Inflammatory macrophage (primary cell): ENCODE measurements around the gene CST1.
"Not testable (repeated sequence)": the region's sequence is repeated elsewhere in the genome, so short reads cannot be mapped to it uniquely, and the experiment has no call there.

ENCODE experiments used
- DNase-seq, 2 donors: peaks; one replicate each; pipeline ENCODE4 v3.0.0-alpha.2; 2020 to 2022
- total RNA-seq, 18 experiments: gene quantifications; one replicate each; lab custom pipeline; 2026; ENCODE audit warnings: mixed read lengths in 6 of 18, inconsistent platforms in 2 of 18; lab: John Stamatoyannopoulos, UW

The CST1 gene, protein sequence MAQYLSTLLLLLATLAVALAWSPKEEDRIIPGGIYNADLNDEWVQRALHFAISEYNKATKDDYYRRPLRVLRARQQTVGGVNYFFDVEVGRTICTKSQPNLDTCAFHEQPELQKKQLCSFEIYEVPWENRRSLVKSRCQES
- total RNA-seq, result 0 to 0.06 (median 0) reads per million in 18 experiments

DNA sequence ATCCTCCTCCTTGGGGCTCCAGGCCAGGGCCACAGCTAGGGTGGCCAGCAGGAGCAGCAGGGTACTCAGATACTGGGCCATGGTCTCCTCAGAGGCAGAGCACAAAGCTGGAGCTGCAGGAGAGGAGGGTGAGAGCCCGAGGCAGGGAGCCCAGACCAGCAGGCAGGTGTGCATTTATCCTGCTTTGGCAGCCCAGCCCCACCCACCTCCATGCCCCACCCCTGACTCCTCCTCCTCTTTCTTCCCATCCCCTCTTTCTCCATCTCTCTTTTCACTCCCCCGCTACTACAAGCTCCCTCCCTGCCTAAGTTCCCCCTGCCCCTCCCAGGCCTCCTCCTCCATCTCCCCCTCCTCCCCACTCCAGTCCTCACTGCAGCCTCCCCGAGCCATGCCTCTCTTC lies at the start of gene CST1:
Gene CST1, minus strand, starts transcription at position 150 of the 400 bp plus-strand sequence. Its CDS starts 69 bp downstream, at position 81.
- not testable (repeated sequence) for DNase-seq

DNA sequence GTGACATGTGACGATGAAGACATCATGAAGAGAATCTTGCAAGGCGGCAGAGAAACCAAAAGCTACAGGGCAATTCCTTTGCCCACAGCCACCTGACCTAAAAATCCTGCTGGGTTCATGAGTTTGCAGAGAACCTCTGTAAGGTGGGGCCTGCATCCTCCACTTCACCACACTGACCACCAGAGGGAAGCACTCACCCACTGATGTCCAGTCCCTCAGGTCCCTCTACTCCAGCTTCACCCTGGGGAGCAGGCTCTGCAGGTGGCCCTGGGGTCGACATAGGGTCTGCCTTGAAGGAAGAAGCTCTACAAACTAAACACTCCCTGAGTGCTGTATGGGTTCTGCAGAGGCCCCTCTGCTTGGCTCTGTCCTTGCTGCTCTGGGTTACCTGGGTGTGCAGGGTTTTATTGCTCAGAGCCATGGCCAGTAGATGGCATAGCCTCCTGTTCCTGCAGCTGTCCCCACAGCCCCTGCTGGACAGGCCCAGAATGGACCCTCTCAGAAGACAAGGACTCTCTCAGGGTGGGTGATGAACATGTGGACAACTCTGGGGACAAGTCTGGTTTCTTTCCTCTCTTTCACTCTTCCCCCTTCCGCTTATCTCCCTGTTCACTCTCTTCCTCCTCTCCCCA lies 48.6 kb upstream of the CST1 start:
- DNase-seq, result peak; percentile 5 to 20

DNA sequence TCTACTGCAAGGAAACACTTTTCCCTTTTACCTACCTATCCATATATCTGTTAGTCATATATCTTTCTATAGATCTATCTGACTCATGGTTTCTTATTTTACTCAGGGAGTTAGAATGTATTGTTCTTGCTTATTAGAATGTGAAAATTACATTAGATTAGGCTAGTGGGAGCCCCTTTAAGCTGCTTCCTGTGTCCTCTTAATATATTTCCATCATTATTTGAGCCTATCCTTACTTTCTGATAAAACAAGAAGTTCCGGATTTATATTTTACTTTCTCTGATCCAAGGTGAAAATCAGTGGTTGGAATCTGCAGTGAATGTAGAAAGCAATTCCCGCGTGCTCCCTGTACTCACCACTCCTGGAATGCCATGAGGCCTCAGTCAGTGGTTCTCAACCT lies 44.8 kb upstream of the CST1 start:
- no peak for DNase-seq

DNA sequence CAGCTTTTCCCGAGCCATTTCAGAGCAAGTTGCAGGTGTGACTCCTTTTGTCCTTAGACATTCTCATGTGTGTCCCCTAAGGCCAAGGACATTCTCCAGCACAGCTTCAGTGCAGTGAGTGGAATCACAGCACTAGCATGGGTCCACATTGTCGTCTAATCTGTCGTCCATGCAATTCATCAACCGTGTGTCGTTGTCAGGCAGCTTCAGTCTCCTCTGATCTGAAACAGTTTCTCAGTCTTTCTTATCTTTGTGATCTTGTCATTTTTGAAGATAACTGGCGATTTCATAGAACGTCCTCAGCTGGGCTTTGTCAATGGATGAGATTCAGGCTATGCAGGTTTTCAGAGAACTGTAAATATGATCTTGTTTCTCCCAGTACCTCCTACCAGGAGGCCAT lies 44.1 kb upstream of the CST1 start:
- no peak for DNase-seq

DNA sequence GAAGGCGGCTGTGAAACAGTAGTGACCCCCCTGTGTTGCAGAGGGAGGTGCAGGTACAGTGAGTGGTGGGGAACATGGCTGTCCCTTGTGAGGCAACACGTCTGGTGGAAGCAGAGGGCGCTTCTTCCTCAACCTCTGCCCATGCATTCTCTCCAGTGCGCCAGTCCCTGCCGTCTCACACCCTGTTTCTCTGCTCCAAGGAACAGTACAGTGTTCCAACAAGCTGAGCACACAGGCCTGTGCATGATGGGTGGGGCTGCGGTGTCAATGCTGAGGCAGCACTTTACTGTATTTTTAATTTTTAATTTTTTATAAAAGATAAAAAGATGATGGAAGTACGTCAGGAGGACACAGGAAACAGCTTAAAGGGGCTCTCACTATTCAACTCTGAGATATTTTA lies 43.3 kb upstream of the CST1 start:
- DNase-seq, result no peak

DNA sequence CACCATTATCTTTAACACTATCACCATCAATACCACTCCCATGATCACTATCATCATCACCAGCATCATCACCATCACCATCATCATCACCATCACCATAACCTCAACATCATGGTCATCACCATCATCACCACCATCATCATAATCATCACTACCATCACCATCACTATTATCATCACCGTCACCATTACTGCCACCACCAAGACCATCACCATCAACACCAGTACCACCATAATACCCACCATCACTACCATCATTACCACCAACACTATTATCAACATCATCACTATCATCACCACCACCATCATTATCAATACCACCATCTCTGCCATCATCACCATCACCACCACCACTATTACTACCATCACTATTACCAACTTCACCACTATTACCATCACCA lies 32.7 kb upstream of the CST1 start:
- DNase-seq, result no peak

DNA sequence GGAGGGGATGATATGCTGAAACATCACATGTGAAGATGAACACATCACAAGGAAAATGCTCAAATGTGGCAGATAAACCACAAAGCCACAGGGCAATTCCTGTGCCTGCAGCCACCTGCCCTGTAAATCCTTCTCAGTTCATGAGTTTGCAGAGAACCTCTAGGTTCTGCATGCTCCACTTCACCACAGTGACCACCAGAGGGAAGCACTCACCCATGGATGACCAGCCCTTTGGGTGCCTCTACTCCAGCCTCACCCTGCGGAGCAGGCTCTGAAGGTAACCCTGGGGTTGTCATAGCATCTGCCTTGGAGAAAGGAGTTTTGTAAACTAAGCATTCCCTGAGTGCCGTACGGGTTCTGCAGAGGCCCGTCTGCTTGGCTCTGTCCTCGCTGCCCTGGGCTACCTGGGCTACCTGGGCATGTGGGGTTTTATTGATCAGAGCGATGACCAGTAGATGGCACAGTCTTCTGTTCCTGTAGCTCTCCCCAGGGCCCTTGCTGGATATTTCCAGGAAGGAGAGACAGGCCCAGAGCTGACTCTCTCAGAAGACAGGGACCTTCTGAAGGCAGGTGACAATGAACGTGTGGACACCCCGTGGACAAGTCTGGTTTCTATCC lies 31.7 kb upstream of the CST1 start:
- DNase-seq, result peak; percentile 30 to 37

DNA sequence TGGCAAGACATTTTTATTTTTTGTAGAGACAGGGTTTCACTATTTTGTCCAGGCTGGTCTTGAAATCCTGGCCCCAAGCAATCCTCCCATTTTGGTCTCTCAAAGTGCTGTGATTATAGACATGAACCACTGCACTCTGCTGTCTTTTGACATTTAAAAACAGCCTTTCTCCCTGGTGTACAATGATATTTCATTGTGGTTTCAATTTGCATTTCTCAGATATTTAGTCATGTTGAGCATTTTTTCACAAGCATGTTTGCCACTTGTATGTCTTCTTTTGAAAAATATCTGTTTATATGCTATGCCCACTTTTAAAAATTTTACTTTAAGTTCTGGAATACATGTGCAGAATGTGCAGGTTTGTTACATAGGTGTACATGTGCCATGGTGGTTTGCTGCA lies 27.9 kb upstream of the CST1 start:
- DNase-seq, result not testable (repeated sequence)

DNA sequence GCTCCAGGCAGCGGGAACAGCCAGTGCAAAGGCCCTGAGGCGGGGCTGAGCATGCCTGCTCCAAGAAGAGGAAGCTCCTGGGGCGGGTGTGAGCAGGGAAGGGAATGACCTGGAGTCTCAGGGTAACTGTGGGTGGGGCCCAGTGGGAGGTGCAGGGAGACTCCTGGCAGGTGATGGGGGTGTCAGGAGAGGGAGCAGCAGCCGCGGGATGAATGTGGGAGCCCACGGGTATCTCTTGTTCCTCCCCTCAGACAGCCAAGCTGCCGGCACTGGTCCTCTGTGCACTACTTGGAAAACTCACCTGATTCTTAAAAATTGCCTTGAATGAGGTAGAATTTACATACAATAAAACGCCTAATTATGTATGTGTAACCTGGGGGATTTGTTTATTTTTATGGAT lies 26.6 kb upstream of the CST1 start:
- DNase-seq, result not testable (repeated sequence)

DNA sequence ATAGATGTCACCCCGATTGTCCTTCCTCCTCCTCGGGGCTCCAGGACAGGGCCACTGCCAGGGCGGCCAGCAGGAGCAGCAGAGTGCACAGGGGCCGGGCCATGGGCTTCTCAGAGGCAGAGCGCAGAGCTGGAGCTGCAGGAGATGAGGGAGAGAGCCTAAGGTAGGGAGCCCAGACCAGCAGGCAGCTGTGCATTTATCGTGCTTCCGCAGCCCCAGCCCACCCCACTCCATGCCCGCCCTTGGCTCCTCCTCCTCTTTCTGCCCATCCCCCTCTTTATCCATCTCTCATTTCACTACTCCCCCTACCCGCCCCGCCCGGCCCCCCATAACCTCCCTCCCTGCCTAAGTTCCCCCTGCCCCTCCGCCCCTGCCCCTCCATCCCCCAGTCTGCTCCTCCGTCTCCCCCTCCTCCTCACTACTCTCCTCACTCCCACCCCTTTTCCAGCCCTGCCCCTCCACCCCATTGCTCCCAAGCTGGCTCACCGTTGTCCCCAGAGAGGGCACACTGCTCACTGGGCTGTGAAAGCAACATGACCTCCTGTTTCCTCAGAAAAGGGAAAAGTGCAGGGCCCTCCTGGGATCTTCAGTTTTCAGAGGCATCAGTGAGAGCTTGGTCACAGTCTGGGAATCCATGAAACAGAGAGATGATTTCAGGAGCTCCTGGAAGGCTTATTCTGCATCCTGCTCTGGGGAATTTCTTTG lies 25.5 kb upstream of the CST1 start:
- no peak for DNase-seq

DNA sequence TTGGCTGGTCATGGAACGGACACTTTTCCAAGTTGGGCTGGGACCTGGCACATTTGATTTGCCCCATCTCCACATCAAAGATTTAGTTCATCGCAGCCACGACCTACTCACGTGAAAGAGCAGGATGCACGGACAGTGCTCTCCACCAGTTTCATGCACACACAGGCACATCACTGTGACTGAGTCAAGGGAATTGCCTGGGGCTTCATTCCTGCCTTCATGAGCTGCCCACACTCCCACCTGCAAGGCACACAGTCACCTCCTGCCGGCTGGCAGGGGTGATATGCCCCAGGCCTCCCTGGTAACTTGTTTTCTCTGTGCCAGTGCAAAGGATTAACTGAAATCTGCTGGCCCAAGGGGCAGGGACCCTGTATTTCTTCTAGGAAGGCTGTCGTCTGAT lies 23.3 kb upstream of the CST1 start:
- DNase-seq, result no peak

DNA sequence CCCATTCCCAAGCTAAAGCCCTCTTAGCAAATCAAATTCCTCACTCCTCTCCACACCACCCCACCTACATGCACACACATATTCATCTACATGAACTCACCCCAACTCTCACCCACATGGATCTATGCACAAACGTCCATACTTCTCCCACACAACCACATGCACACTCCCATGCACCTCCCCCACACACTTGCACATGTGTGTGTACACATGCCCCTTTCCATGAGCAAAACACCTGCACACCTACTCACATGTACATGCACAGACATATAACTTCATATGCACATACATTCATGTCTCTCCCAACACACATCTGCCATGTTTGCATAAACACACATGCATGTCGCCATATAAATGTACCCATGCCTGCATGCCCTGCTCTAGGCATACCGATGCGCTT lies 22.8 kb upstream of the CST1 start:
- no peak for DNase-seq

DNA sequence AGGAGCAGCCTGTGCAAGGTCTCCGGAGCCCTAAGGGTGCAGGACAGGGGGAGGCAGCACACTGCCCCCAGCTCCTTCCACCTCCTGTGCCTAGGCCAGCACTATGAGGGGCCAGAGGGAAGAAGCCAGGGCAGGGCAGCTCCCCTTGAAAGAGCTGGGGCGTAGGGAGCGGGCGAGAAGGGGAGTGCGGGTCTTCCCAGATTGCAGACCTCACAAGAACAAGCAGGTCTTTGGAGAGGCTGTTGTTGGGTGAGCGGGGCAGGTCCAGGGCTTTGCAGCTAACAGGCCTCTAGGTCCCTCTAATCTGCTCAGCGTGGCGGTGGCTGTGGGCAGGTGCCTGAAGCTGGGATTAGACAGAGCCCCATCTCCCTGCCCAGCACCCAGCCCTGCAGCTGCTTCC lies 22.4 kb upstream of the CST1 start:
- DNase-seq, result no peak

DNA sequence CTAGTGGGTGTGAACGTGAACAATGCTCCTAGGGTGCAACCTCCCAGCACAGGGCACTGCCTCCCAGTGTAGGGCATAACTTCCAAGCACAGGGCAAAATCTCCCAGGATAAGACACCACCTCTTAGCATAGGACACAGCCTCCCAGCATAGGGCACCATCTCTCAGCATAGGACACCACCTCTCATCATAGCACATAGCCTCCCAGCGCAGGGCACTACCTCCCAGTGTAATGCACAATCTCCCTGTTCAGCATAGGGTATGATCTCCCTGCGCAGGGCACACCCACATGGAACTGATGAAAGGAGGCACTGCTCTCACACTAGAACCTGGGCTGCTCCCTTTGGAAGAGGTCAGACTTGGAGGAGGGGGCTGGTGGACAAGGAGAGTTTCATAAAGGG lies 21.3 kb upstream of the CST1 start:
- no peak for DNase-seq

DNA sequence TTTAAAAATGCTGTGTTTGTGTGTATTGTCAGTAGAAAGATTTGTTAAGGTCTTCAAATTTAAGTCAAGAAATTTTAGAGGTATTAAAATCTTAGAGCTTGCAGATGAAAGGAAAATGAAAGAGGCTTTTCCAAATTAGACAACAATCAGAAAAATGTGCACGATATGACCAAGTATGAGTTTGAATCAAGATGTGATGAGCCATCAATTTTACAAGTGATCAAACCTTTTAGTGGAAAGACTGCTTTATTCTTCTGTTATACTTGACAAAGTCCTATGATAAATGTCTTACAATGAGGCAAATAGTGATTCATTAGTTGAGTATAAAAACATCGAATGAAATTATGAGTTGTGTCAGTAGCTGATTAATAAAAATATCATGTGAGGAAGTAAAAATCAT lies 19.6 kb upstream of the CST1 start:
- DNase-seq, result no peak

DNA sequence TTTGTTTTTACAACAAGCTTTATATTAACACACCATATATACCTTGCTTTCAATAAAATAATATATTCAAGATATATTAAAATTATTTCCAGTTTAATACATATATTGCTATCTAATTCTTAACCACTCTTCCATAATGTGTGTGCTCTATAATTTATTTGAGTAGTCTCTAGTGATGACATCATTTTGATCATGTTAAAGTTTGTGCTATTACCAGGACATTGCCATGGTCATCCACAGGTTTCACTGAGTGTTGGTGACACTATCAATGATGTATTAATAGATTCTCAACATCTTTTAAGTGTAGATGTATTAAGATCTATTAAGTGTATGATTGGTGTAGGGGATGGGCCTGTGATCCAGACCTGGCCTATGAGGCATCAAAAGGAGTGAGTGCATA lies 17.8 kb upstream of the CST1 start:
- not testable (repeated sequence) for DNase-seq

DNA sequence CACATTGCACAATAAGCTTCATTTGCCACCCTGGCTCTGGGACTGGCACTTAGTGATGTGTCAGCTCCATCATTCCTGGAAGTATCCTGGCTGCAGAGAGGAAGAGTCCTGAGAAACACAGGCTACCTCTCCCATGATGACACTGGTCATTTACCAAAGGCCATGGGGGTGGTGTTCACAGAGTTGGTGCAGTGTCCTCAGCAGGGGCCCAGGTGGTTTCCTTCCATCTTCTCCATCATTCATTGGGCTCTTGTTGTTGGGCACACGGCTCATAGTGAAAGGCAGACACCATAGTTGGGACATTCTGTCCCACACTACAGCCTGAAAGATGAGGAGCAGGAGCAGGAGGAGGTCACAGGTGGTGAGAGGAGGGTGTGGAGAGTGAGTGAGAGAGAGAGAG lies 15.8 kb upstream of the CST1 start:
- no peak for DNase-seq

DNA sequence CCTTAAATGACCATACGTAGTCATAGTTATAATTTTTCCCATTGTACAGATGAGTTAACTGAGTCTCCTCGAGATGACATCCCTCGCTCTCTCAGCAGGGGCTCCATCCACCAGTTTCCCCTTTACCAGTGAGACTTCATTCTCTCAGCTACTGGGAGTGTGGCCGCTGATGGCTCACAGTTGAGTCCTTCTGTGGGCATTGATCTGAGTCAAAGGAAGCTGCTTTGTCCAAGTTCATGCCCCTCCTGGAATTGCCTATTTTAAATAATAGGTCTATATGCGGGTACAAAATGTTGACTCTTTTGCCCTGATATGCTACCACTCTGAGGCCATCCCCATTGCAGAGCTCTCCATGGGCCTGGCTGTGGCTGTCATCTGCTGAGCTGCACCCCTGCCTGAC lies 14.8 kb upstream of the CST1 start:
- no peak for DNase-seq

DNA sequence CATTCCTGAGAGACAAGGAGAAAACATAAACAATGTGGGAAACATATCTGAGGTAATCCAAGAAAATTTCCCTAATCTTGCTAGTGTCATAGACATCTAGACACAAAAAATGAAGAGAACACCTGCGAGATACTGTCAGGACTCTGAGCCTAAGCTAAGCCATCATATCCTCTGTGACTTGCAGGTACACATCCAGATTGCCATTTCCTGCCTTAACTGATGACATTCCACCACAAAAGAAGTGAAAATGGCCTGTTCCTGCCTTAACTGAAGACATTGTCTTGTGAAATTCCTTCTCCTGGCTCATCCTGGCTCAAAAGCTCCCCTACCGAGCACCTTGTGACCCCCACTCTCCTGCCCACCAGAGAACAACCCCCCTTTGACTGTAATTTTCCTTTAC lies 13.9 kb upstream of the CST1 start:
- not testable (repeated sequence) for DNase-seq

DNA sequence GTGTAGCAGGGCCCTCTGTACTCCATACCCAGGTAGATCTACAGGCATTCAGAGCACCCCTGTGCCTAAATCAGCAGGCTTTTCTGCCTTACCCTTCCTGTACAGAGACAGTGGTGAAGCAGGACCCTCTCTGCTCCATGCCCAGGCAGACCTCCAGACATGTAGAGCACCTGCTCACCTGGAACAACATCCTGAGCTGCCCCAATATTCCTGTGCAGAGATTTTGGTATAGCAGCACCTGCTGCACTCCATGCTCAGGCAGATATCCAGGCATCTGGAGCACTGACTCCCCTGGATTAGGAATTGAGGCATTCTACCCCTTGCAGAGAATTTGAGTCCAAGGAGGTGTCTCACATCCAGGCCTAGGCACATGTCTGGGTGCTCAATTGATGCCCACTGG lies 12.6 kb upstream of the CST1 start:
- DNase-seq, result no peak

DNA sequence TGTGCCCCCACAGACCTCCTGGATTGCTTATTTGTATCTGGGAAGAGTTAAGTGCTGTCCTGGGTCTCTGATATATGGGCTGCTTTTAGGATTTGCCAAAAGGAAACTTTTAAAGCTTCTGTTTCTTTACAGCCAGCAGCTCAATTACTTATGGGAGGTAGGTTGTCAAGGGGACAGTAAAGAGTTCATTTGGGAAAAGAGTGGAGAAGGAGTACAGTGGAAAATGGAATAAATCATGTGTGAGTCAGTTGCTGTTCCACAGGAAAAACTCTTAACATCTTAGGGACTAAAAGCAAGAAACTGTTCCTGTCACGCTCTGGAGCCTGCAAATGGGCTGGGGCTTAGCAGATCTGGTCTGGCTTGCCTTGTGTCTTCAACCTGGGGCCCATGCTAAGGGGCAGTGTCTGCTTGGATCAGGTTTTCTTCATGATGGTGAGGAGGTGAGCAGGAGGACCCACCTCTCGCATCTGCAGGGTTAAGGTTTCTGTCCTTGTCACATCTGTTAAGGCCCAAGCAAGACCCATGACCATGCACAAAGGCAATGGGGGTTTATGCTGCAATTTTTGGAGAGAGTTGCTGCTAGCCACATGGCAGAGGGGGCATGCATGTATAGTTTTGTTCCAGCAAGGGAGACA lies 8.7 kb upstream of the CST1 start:
- DNase-seq, result no peak

DNA sequence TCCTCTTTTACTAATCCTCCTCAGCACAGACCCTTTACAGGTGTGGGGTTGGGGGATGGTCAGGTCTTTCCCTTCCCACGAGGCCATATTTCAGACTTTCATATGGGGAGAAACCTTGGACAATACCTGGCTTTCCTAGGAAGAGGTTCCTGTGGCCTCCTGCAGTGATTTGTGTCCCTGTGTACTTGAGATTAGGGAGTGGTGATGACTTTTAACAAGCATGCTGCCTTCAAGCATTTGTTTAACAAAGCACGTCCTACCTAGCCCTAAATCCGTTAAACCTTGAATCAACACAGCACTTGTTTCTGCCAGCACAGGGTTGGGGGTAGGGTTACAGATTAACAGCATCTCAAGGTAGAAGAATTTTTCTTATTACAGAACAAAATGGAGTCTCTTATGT lies 6.1 kb upstream of the CST1 start:
- DNase-seq, result not testable (repeated sequence)

DNA sequence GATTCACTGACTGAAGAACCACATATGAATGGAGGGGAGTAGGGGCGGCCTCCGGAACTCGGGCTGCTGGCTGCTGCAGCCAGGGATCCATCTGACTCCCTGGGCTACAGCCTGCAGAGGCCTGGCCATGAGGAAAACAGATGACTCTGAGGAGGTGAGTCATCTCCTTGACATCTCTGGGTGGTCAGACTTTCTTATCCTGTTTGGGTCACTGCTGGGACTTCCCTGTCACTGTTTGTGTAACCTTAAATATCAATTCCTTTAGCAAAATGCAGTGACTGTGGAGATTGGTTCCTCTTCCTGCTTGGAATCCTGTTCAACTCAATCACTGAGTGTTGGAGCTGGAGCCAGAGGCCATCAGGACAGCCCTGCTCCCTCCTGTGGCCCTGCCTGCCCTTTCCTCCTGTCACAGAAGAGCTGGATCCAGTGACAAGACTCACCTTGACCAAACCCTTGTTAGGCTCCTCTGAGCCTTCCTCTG lies 4.4 kb upstream of the CST1 start:
- DNase-seq, result peak in 1 of 2 donors; percentile 6
